HG03378 (cell line): ENCODE data around the gene ASPG.

ENCODE experiments used
- ATAC-seq: cut with Tn5 transposase; IDR thresholded peaks from one replicate; pipeline ENCODE4 v1.9.1; 2021; ENCODE audit warnings: mild to moderate bottlenecking, moderate library complexity; ENCODE audit not compliant: unreplicated experiment

ASPG gene

DNA sequence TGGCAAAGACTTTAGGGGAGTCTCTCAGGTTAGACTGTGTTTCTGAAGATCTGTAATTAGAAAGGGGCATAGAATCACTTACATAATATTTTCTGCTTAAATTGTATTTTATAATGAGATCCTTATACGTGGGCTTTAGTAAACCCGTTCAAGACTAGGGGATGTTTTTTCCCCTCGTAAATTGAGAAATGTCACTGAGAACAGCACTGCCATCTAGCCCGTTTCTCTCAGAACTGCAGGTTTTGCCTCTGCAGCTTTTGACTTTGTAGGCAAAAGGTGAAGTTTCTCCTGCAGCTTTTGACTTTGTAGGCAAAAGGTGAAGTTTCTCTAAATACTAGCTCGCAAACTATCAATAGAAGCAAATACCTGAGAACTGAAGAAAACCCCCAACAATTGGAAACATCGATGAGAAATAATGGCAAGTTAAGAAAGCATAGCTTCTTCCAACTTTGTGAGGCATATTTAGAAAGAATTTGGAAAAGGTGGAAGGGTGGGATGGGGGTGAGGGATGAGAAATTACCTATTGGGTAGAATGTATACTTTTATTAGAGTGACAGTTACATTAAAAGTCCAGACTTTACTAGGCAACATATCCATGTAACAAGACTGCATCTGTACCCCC is 9.9 kb upstream of the ASPG start:
- ATAC-seq: no peak

DNA sequence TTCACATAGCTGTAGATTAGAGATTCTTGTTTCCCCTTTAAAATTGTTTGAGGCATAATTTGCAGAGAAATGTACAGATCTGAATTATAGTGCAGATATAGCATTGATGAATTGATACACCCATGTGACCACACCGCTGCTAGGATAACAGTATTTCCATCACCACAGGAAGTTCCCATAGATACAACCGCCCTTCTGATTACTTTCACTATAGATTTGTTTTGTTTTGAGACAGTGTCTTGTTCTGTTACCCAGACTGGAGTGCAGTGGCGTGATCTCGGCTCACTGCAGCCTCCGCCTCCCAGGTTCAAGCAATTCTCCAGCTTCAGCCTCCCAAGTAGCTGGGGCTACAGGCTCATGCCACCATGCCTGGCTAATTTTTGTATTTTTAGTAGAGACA is 8.8 kb upstream of the ASPG start:
- no peak for ATAC-seq

DNA sequence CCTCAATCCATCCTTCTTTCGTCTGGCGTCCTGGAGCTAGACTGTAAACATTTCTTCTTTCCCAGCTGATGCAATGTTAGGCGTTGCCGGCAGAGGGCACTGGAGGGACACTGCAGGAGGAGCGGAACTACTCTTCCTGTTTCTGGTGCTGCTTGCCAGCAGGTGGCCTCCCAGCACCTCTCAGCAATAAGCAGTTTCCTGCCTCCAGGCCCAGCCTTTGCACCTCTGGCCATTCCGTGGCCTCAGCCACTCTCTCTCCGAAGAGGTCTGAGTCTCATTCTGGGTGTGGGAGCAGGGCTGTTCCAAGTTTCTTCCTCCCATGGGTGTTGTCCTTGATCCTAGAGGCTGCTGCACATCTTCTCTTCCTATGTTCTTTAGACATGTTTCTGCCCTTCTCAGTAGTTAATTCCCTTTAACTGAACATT is 7.5 kb upstream of the ASPG start:
- no peak for ATAC-seq

DNA sequence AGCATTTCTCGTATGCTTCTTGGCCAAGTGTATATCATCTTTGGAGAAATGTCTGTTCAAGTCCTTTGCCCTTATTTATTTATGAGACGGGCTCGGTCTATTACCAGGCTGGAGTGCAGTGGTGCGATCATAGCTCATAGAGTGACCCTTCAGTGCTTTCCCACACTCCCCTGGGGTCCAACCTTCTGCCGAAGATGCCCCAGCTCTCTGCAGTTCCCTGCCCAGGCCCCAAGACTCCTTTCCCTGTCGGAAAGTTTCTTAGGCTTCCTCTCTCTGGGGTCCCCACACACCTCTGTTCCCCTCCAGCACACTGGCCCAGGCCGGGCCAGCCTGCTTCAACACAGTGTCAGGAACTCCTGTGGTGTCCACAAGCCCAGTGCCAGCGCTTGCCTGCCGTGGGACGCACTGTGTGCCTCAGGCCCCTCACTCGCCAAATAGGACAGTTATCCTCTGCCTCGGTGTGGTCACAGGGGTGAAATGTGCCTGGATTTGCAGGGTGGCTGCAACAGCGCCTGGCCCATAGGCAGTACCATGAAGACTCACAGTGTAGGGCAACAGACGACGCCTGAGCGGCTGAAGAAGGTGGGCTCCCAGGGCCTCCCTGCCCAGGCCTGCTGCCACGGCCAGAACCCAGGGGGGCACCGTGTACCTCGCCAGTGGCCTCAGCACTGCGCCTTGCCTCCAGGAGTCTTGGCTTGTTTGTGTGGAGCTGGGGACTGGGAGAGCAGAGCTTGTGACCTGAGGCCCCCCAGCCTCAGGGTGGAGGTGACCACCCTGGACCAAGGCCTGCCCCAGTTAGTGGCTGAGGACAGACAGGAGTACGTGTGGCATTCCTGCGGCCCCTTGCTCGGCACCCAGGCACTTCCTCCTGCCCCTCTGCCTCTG is 4.9 kb upstream of the ASPG start:
- no peak for ATAC-seq

DNA sequence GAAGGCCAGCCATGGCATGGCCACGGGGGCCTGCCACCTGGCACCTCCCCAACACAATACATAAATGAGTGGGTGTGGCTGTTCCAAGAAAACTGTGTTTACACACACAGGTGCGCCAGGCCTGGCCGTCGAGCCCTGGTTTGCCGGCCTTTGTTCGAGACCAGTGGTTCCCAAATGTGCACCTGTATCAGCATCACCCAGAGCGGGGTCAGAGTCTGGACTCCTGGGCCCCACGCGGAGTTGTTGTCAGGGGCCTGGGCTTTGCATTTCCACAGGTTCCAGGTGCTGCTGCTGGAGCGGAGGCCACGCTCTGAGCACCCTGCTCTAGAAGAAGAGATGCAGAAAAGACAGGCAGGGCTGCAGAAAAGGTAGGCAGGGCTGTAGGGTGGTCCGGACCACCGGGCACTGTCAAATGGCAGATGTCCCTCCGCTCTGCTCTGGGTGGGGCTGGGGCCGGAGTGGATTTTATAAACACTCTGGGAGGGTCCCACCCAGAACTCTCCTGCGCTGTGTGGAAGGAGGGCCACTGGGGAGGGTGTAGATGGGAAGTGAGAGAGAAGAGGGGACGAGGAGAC is 4.2 kb upstream of the ASPG start:
- no peak for ATAC-seq

DNA sequence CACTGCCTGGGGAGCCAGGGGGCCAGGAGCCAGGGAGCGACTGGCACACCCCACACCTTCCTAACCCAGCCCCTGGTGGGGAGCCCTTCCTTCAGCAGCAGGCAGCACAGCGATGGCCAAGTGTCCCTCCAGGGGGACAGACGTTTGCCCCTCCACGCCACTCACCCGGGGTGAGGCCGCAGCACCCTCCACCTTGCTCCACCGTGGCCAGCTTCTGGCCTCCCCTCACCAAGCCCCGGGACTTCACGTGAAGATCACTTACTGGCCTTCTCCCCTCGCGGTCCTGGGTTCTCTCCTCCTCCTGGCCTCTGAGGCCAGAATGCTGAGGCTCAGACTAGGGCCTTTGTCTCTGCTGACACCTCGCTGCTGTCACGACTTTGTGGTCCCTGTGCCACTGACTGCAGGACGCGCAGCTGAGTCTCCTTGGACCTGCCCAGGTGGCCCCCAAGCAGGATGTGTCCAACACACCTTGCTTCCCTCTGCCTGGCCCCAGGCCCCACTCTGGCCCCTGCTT is 3.5 kb upstream of the ASPG start:
- no peak for ATAC-seq

DNA sequence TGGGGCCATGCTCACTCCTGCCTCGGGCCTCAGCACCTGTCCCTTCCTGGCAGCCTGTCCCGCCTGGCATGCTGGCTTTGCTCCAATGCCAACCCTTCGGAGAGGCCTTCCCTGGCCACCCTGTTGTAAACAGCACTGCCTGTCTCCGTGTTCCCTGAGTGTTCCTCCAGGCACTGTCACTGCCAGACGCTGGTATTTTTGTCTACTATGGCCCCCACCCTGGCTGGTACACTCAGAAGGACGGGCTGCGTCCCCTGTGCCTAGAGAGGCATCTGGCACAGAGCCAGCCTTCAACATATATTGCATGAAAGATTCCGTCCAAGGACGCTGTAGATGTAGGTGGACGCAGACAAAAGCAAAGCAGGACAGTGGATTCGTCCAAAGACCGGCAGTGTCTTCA is 2.7 kb upstream of the ASPG start:
- no peak for ATAC-seq

DNA sequence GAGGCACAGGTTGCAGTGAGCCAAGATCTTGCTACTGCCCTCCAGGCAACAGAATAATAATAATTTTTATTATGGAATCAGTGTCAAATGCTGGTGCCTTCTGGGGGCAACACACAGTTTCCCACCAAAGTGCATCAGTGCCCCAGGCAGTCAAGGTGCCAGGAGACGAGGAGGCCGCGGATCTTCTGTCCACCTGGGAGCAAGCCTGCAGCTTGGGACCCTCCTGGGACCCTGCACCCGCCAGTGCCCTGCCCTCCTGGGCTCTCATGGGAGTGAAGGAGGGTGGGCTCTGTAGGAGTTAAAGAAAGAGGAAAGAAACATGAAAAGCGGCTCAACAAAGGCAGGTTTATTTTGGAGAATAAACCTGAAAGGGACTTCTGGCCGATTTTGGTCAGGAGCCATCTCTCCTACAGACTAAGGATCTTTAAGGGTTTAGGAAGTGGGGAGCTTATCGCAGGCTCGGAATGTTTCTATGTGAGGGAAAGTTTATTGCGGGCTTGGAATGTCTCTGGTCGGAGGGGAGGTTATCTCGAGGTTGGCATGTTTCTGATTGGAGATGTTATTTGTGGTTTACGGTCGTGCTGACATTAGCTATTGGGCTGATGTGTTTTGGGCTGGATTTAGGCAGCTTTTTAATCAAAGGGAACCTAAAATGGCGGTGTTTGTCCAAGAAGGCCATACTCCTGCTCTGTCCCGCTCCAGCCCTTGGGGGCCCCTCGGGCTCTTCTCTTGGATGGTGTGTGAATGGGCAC is 1.1 kb upstream of the ASPG start:
- ATAC-seq: no peak

DNA sequence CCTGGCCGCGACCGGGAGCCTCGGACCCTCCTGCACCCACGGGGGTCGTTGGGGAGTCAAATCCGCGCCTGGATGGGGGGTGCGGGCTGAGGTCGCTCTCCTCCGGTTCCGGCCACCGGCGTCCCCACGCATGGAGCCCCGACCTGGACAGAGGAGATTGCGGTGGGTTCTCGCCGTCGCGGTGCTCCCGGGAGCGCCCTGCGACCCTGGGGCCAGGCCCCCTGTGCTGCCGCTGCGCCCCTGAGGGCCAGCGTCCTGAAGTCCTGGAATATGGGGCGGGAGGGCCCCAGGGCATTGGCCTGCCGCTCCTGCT is 345 bp downstream of the ASPG start:
- no peak for ATAC-seq

DNA sequence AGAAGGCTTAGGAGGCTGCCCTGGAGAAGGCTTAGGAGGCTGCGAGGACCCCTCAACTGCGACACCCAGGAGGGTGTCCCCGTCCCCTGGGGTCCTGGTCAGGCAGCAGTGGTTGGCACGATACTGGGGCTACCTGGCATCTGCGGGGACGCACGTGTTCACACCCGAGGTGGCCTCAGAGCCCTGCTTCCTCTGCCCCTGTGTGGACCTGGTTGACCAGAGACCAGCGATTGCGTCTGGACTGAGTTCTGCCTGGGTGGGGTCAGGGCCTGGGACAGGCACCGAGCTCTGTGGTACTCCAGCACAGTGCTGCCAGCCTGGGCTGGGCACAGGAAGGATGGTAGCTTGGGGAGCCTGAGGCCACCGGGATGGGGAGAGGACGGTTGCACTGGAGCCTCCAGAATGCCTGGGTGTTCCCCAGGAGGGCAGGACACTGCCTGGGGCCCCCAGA is 735 bp downstream of the ASPG start:
- no peak for ATAC-seq

DNA sequence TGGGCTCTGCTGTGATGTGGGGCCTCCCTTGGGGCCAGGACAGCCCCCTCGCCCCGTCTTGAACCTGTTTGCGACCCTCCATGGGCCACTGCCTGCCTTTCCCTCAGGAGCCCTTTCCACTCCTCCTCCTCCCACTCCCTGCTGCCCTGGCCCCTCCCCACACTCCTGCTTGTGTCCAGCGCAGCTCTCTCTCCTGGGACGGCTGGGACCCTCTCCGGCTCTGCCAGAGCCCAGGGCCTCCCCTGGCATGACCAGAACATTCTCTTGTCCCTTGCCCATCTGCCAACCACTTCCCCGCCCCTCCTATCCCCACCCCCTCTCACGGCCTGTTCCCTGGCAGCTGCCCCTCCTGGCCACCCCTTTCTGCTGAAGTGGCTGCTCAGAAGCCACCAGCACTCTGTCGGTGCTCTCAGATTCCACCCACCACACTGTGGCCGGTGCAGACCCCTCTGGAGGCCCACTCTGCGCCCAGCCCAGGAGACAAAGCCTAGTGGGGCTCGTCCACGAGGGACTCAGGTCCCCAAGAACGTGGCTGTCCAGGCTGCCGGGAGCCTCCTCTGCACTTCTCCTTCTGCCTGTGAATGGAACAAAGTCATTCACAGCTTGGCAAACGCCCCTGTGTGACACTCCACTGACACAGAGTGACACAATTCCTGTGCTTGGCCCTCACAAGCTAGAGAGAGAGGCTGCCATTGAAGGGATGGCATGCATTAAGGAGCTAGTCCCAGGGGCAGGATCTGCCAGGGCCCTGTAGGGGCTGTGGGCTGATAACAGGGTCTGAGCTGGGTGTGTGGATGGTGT is 1.4 kb downstream of the ASPG start:
- no peak for ATAC-seq

DNA sequence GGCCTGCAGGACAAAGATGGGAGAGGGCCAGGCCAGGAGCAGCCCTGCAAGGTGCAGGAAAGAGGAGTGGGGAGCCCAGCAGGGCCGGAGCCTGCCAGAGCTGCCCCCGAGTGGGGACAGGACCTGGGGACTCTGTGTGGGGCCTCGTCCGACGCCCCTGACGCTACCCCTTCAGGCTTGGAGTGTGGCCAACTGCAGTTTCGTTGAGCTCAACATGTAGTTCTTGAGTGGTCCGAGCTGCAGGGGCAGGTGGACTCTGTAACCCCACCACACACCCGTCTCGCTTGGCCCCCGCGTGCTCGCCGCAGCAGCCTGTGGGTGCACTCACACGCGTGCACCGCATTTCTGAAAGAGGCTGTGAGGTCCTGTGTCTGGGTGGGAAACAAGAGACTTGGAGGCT is 2.0 kb downstream of the ASPG start:
- ATAC-seq: no peak

DNA sequence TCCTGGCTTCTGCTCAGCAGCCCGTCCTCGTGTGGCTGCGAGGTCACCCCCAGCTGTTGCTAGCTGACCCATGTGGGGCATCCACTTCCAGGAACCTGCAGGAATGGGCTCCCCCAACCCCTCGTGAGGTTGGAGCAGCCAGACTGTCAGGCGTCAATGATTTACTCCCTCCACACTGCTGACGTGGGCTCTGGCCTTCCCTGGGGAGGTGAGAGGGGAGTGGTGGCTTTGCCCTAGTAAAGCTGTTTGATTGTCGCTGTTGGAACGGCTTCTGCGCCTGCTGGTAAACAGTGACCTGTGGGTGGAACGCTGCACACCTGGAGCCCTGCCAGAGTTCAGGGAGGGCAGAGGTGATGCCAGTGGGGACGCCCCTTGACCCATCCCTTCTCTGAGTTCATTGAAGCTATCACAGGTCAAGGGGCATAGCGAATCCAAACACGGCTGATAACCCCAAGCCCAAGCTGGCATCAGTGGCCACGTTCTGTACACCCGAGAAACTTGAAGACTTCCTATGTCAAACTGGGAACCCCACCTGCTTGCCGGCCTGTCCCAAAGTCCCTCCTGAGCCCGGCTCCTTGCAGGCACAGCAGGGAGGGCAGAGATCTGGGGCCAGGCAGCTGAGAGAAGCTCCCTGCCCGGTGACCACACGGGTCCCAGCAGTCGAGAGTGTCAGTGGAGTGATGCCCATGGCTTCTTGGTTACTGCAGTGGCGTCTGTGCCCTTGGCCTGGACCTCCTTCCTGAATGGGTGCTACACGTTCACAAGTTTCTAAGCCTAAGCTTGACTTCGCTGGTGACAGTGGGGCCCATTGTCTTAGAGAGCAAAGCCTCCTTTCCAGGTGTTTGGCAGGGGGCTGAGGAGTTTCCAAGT is 2.7 kb downstream of the ASPG start:
- ATAC-seq: no peak

DNA sequence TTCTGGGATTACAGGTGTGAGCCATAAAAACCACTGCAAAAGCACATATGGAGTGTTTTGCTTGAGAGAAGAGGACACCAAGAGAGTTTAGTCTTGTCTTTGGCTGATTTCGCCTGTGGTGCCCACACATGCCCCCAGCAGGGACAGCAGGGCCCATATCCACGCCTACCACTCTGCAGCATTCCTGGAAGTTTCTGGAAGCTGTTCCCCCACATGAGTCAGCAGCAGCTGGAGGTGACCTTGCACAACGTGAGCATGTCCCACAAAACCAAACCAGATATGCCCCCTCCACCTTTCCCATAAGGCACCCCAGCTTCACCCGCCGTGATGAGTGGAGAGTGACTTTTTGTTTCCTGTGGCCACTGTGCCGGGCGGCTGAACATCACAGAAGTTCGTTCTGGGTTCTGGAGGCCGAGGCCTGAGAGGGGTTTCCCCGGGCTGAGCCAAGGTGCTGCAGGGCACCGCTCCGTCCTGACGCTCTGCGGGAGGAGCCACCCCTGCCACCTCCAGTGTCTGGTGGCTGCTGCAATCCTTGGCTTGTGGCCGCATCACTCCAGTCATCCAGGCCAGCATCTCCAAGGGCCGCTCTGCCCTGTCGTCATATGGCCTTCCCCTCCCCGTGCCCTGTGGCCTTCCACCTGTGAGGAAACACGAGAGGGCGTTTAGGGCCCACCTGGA is 4.7 kb downstream of the ASPG start:
- no peak for ATAC-seq

DNA sequence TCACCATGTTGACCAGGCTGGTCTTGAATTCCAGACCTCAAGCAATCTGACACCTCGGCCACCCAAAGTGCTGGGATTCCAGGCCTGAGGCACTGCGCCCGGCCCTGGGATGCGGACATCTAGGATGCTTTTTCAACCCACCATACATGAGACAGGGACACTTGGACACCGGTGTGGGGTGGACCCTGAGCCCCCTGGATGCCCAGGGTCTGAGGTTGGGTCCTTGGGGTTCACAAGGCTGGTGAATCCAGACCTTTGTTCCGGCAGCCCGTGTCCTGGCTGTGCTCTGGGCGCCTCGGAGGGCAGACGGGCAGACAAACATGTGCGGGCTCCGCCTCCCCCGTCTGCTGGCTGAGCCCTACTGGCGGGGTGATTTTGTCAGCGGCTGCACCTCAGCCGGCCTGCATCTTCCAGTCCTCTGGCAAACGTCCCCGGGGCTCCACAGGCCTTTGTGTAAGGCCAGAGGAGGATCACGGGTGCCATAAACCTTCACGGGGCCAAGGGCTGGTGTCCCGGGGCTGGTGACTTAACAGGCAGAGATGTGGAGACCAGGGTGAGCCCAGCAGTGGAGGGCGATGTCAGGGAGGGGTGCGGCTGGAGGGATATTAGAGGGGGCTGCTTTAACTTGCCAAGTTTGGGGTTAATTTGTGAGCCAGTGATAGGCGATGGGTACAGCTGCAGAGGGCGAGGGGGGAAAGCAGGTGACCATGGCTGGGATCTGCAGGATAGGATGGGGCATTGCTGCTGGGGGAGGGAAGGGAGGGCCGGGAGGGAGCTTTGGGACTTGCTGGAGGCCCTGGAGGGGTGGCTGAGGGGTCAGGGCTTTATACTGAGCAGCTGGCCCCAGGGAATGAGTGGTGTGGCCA is 5.8 kb downstream of the ASPG start:
- no peak for ATAC-seq

DNA sequence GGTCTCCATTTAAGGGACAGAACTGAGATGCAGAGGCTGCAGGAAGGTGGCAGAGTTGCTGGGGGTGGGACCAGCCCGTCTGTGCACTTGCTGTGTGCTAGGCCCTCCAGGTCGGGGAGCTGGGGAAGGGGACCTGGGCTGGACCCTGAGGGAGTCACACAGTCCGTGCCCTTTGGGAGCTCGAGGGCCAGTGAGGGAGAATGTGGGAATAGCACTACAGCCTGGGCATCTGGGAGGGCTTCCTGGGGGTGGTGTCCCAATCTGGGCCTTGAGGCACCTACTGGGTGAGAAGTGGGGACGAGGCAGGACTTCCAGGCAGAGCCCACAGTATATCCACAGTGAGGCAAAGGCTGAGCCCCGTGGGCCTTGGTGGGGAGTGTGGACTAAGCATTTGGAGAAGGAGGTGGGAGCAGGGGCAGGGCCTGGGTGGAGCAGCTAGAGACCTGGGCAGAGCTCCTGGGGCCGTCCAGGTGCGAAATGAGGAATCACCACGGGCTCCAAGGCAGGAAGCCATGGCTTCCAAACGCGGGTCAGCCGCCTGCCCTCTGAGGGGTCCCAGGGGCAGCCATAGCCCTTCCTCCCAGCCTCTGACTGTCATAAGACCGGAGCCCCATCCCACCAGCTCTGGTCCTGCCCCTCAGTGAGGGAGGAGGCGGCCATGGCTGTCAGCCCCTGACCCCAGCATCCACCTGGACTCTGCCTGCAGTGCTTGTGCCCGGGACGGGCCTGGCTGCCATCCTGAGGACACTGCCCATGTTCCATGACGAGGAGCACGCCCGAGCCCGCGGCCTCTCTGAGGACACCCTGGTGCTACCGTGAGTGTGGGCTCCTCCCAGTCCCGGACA is 6.6 kb downstream of the ASPG start:
- no peak for ATAC-seq

DNA sequence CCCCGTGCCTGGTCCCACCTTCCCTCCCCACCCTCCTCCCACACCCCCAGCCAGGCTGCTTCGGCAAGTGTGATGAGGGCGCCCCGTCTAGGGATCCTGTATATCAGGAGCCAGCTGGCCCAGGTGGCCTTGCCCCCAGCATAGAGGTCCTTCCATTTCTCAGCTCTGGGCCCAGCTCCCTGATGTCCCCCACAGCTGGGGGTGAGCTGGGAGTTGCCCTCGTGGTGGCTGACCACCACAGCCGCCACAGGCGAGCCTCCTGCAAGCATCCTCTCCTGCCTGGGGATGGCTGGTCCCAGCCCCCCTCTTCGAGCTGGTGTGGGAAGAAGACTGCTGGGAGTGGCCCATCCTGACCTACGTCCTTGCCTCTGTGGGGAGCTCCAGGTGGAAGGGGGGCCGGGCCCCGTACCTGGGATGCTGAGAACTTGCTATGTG is 7.4 kb downstream of the ASPG start:
- ATAC-seq: no peak
